Stomach smooth muscle (tissue), 2 donors: Measurements from ENCODE around the gene CUEDC1.
A peak's percentile ranks its signal among the peaks of the same experiment; 100 is the strongest.

Experiments used
- H3K27ac ChIP-seq: one replicate; pipeline ENCODE4 v1.7.0; 2013; ENCODE audit warnings: mild to moderate bottlenecking, low read length, inconsistent platforms
- H3K27me3 ChIP-seq, 2 donors: one replicate each; pipeline ENCODE4 v1.7.0; 2013; ENCODE audit warnings: low read length in 2 of 2; ENCODE audit not compliant: insufficient read depth in 2 of 2, control insufficient read depth in 1 of 2
- H3K36me3 ChIP-seq, 2 donors: one replicate each; pipeline ENCODE4 v1.7.0; 2013; ENCODE audit warnings: low read length in 2 of 2; ENCODE audit not compliant: control insufficient read depth in 2 of 2, insufficient read depth in 2 of 2
- H3K4me1 ChIP-seq: one replicate; pipeline ENCODE4 v1.7.0; 2013; ENCODE audit warnings: low read length; ENCODE audit not compliant: control insufficient read depth, insufficient read depth
- H3K4me3 ChIP-seq, 2 donors: one replicate each; pipeline ENCODE4 v1.7.0; 2013; ENCODE audit warnings: low read length in 2 of 2
- H3K9ac ChIP-seq, 2 donors: one replicate each; pipeline ENCODE4 v1.7.0; 2013; ENCODE audit warnings: low read length in 2 of 2, mild to moderate bottlenecking in 1 of 2
- H3K9me3 ChIP-seq, 2 donors: one replicate each; pipeline ENCODE4 v1.7.0; 2013; ENCODE audit warnings: low read length in 2 of 2; ENCODE audit not compliant: control insufficient read depth in 2 of 2
- donor health status: healthy.
- donor health status: Pancreatic carcinoma.

CUEDC1 gene

GRCh38 chr17:57838857-57839570 lies 116.2 kb downstream of the CUEDC1 start:
- Histone ChIP-seq H3K9me3 (no peaks in the 10 kb centered on the region), H3K4me3 (no peak overlapping the region), H3K36me3 (peaks cover 15 to 25% of the 10 kb centered on the region in 2 donors), H3K4me1 (peaks cover 18% of the 10 kb centered on the region), H3K27me3 (no peaks in the 10 kb centered on the region), H3K9ac (no peak overlapping the region), H3K27ac (peak overlapping the region; percentile 33)

- Histone ChIP-seq H3K9me3 (no peaks in the 10 kb centered on the region), H3K4me3 (no peak overlapping the region), H3K4me1 (peaks cover 22% of the 10 kb centered on the region), H3K36me3 (peaks cover 15 to 25% of the 10 kb centered on the region in 2 donors), H3K27me3 (no peaks in the 10 kb centered on the region), H3K27ac (peak overlapping the region; percentile 33), H3K9ac (no peak overlapping the region)
Observed at GRCh38 chr17:57838453-57838852, 116.8 kb downstream of the CUEDC1 start.

GRCh38 chr17:57835333-57835900 lies 119.8 kb downstream of the CUEDC1 start:
- peak overlapping the region; percentile 96 for H3K27ac ChIP-seq
- H3K36me3 ChIP-seq, result peaks cover 12 to 22% of the 10 kb centered on the region in 2 donors
- no peaks in the 10 kb centered on the region for H3K27me3 ChIP-seq
- H3K9ac ChIP-seq, result peak overlapping the region in 1 of 2 donors; percentile 69
- H3K4me3 ChIP-seq, result no peak overlapping the region
- peaks cover 30% of the 10 kb centered on the region for H3K4me1 ChIP-seq
- no peaks in the 10 kb centered on the region for H3K9me3 ChIP-seq

GRCh38 chr17:57834146-57834741 lies 121.0 kb downstream of the CUEDC1 start:
- Histone ChIP-seq H3K4me3 (peak overlapping the region in 1 of 2 donors; percentile 44), H3K9ac (peak overlapping the region in 1 of 2 donors; percentile 69), H3K36me3 (peaks cover 9 to 15% of the 10 kb centered on the region in 2 donors), H3K27me3 (no peaks in the 10 kb centered on the region), H3K27ac (peak overlapping the region; percentile 96), H3K4me1 (peaks cover 27% of the 10 kb centered on the region), H3K9me3 (no peaks in the 10 kb centered on the region)

- H3K27ac ChIP-seq, result peak overlapping the region; percentile 96
- H3K4me3 ChIP-seq, result peak overlapping the region; percentile 66 to 84
Observed at GRCh38 chr17:57833179-57833939, 121.9 kb downstream of the CUEDC1 start.

GRCh38 chr17:57832314-57833178 lies 122.7 kb downstream of the CUEDC1 start:
- Histone ChIP-seq H3K9me3 (no peaks in the 10 kb centered on the region), H3K4me1 (peaks cover 22% of the 10 kb centered on the region), H3K27me3 (no peaks in the 10 kb centered on the region), H3K4me3 (peak overlapping the region; percentile 66 to 84), H3K36me3 (peaks cover 1 to 5% of the 10 kb centered on the region in 2 donors), H3K27ac (peak overlapping the region; percentile 96), H3K9ac (peak overlapping the region; percentile 45 to 85)

More at GRCh38 chr17:57833179-57833939, 121.9 kb downstream of the CUEDC1 start:
- Histone ChIP-seq H3K4me1 (peaks cover 22% of the 10 kb centered on the region), H3K9ac (peak overlapping the region; percentile 45 to 85), H3K9me3 (no peaks in the 10 kb centered on the region), H3K36me3 (peaks cover 3 to 6% of the 10 kb centered on the region in 2 donors), H3K27me3 (no peaks in the 10 kb centered on the region)

GRCh38 chr17:57830880-57831279 lies 124.3 kb downstream of the CUEDC1 start:
- H3K27me3 ChIP-seq, result no peaks in the 10 kb centered on the region
- H3K9ac ChIP-seq, result no peak overlapping the region
- H3K36me3 ChIP-seq, result no peaks in the 10 kb centered on the region
- no peak overlapping the region for H3K27ac ChIP-seq
- H3K4me3 ChIP-seq, result no peak overlapping the region
- peaks cover 22% of the 10 kb centered on the region for H3K4me1 ChIP-seq
- no peaks in the 10 kb centered on the region for H3K9me3 ChIP-seq

GRCh38 chr17:57823469-57824401 lies 131.5 kb downstream of the CUEDC1 start:
- H3K27ac ChIP-seq, result no peak overlapping the region
- no peaks in the 10 kb centered on the region for H3K4me1 ChIP-seq

GRCh38 chr17:57819867-57820266 lies 135.3 kb downstream of the CUEDC1 start:
- Histone ChIP-seq H3K27ac (no peak overlapping the region), H3K9me3 (no peaks in the 10 kb centered on the region), H3K9ac (no peak overlapping the region), H3K4me3 (no peak overlapping the region), H3K36me3 (no peaks in the 10 kb centered on the region), H3K4me1 (no peaks in the 10 kb centered on the region), H3K27me3 (no peaks in the 10 kb centered on the region)

More at GRCh38 chr17:57823469-57824401, 131.5 kb downstream of the CUEDC1 start:
- Histone ChIP-seq H3K9ac (no peak overlapping the region), H3K27me3 (no peaks in the 10 kb centered on the region), H3K9me3 (no peaks in the 10 kb centered on the region), H3K36me3 (no peaks in the 10 kb centered on the region), H3K4me3 (no peak overlapping the region)
